Tibial artery (tissue), 4 donors: ENCODE results near the gene SPIRE2.
A peak's percentile ranks its signal among the peaks of the same experiment; 100 is the strongest.
"Not testable (repeated sequence)": the region's sequence is repeated elsewhere in the genome, so short reads cannot be mapped to it uniquely, and the experiment has no call there.

ENCODE experiments used
- DNase-seq, 2 donors: peaks; one replicate each; pipeline ENCODE4 v3.0.0-alpha.2; 2019
- H3K27ac ChIP-seq, 2 donors: fragments of 200-600 bp; sonication (generic) in 1 of 2; 1 replicate in 1 of 2; 2 replicates in 1 of 2; pipeline ENCODE4 v1.5.1; 2018 to 2019; ENCODE audit warnings: mild to moderate bottlenecking in 1 of 2
- H3K27me3 ChIP-seq, 2 donors: fragments of 200-600 bp; sonication (generic) in 1 of 2; one replicate each; pipeline versions ENCODE4 v1.5.1 to v1.6.0; 2016 to 2019
- H3K36me3 ChIP-seq, 3 donors: fragments of 200-600 bp; sonication (generic) in 2 of 3; one replicate each; pipeline ENCODE4 v1.5.1; 2016 to 2019; ENCODE audit warnings: mild to moderate bottlenecking in 2 of 3
- H3K4me1 ChIP-seq, 4 donors: fragments of 200-600 bp; sonication (generic) in 2 of 4; 1 replicate in 3 of 4; 2 replicates in 1 of 4; pipeline ENCODE4 v1.5.1; 2016 to 2019
- H3K4me3 ChIP-seq, 2 donors: fragments of 200-600 bp; sonication (generic) in 1 of 2; 1 replicate in 1 of 2; 2 replicates in 1 of 2; pipeline ENCODE4 v1.5.1; 2018 to 2019; ENCODE audit warnings: mild to moderate bottlenecking in 2 of 2
- H3K9me3 ChIP-seq, 3 donors: fragments of 200-600 bp; sonication (generic) in 1 of 3; one replicate each; pipeline ENCODE4 v1.5.1; 2016 to 2019
- intact Hi-C: fragments of 100-400 bp; cut with DNase I; formaldehyde crosslinking; loops from one replicate; pipeline ENCODE4 v1.15.0; 2023; ENCODE audit warnings: low total_unique reads
- TF ChIP-seq, protein P1 (sequence below), 2 experiments: fragments of 200-600 bp in 1 of 2; fragments of 450-650 bp in 1 of 2; IDR thresholded peaks; one replicate each; pipeline ENCODE4 v1.5.1; 2017 to 2019; ENCODE audit warnings: antibody characterized with exemption in 2 of 2, mild to moderate bottlenecking in 1 of 2, moderate library complexity in 1 of 2

The SPIRE2 gene

DNA sequence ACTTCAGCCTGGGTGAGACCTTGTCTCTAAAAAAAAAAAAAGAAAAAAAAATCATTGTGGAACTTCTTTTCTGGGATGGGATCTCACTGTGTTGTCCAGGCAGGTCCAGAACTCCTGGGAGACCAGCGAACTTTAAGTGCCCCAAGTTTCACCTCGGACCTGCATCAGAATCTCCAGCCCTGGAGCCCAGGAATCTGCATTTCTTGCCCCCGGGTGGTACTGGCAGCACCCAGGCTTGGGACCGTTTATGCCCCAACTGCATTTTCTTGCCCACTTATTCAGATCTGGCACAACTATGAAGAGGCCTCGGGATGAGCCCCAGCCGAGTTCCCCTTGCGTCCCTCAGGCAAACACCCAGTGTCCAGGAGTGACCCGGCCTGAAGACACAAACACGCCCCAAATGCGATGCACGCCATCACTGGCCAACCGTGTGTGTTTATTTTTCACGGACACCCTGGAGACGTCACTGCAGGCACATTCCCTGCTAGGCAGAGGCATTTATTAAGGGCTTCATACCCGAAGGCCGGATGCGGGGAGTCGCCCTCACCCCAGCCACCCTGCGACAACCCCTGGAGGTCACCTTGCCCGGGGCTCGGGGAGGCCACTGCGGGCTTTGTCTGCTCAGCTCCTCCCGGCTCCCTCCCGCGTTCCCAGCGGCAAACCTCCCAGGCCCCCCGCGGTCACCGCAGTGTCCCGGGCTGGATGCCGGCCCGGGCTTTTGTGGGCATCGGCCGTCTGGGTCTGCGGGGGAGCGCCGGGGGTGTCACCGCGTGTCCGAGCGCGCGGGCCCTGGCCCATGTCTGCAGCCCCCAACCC lies 684 bp upstream of the SPIRE2 start:
- Histone ChIP-seq H3K4me3 (peak overlapping the region; percentile 39 to 45), H3K27me3 (peaks cover 0 to 52% of the 10 kb centered on the region in 2 donors), H3K36me3 (no peaks in the 10 kb centered on the region), H3K27ac (no peak overlapping the region), H3K4me1 (peaks cover 0 to 21% (median 13%) of the 10 kb centered on the region in 4 donors), H3K9me3 (no peaks in the 10 kb centered on the region)
- TF ChIP-seq, protein P1, sequence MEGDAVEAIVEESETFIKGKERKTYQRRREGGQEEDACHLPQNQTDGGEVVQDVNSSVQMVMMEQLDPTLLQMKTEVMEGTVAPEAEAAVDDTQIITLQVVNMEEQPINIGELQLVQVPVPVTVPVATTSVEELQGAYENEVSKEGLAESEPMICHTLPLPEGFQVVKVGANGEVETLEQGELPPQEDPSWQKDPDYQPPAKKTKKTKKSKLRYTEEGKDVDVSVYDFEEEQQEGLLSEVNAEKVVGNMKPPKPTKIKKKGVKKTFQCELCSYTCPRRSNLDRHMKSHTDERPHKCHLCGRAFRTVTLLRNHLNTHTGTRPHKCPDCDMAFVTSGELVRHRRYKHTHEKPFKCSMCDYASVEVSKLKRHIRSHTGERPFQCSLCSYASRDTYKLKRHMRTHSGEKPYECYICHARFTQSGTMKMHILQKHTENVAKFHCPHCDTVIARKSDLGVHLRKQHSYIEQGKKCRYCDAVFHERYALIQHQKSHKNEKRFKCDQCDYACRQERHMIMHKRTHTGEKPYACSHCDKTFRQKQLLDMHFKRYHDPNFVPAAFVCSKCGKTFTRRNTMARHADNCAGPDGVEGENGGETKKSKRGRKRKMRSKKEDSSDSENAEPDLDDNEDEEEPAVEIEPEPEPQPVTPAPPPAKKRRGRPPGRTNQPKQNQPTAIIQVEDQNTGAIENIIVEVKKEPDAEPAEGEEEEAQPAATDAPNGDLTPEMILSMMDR (IDR thresholded peaks at IDR 0.05): no peak
- no peak for DNase-seq
- intact Hi-C loops: no loop called here

DNA sequence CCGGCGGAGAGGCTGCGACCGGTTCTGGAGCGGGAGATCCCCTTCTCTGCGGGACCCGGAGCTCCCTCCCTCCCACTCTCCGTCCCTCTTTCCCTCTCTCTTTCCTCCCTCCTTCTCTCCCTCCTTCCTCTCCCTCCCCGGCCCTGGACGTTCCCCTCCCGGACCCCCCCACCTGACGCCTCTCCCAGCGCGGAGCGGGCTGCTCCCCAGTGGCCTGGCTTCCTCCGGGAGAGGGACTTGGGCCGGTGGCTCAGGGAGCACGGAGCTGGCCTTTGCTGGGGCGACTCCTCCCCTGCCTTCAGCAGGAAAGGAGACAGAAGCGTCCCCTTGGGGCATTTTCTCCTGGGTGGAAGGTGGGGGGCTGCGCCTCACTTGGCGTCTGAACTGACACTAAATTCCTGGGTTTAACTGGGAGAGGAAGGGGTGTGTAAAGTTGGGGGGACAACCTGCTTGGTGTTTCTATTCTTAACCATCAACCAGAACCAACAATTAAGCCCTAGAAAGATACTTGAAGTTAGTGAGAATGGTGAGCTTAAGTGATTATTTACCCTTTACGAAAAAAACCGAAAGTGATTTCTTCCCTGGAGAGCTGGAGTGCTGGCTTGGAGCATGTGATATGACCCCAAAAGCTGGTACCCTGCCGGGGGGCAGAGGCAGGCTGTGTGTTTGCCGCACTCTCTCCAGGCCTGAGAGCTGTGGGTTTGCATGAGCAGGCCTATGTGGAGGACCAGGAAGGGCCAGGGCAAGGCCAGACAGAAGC lies 775 bp downstream of the SPIRE2 start:
- Histone ChIP-seq H3K4me1 (peaks cover 0 to 21% (median 13%) of the 10 kb centered on the region in 4 donors), H3K36me3 (no peaks in the 10 kb centered on the region), H3K27me3 (peaks cover 0 to 55% of the 10 kb centered on the region in 2 donors), H3K4me3 (peak overlapping the region; percentile 25 to 36), H3K9me3 (no peaks in the 10 kb centered on the region), H3K27ac (no peak overlapping the region)
- TF ChIP-seq, protein P1 (IDR thresholded peaks at IDR 0.05): no peak
- DNase-seq: no peak
- intact Hi-C loops: no loop called here

DNA sequence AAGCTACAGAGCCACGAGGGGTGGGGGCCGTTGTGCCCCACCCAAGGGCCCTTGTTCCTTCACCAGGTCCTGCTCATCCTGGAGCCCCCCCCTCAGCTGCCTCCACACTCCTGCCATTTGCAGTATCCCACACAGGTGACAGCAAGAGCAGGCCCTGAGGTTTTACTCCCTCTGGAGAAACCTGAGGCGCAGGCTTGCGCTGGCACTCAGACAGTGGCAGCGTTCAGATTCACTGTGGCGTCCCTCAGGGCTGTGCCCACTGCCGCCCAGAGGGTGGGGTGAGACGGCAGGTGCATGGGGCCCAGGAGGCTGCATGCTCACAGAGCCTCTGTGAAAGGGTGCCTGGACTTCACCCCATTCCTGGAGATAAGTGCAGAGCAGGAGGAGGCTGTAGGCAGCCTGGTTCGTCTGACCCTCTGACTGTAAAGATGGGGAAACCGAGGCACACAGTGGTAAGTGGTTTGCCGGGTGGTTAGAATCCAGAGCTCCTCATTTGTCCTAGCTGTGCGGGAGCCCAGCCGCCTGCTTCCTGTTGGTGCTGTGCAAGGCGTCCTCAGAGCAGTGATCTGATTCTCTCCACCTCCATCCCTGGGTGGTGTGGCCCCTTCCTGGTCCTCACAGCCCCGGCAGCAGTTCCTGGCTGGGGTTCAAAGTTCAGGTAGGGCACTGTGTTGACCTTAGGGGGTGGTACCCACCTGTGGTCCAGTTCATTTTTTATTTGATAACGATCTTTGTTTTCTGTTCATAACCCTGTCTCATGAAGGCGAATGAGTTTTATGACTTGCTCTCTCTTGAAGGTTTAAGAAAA lies 1.6 kb downstream of the SPIRE2 start:
- Histone ChIP-seq H3K27ac (no peak overlapping the region), H3K4me1 (peaks cover 0 to 21% (median 13%) of the 10 kb centered on the region in 4 donors), H3K36me3 (no peaks in the 10 kb centered on the region), H3K27me3 (peaks cover 0 to 50% of the 10 kb centered on the region in 2 donors), H3K9me3 (no peaks in the 10 kb centered on the region), H3K4me3 (no peak overlapping the region)
- intact Hi-C loops: no loop called here
- DNase-seq: no peak
- TF ChIP-seq, protein P1 (IDR thresholded peaks at IDR 0.05): no peak

DNA sequence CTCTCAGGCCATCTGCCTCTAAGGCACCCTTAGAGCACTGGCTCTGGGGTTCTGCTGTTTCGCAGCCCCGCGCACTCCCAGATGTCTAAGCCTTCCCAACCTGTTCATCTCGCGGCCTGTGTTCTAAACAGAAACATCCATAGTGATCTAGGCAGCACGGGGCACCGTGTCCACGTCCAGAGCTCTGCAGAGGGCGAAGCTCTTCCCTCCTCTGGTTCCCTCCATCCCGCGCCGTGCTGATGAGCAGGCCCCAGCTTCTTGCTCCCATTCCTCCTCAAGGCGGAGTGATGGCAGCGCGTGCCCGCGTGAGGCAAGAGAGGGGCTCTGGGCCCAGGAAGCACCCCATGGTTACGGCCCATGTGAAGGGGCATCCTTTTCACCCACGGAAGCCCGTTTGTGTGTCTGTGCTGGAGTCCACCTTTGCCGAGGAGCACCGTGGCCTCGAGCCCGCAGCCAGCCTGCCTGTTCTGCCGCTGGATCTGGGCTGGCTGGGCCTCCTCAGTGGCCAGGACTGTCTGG lies 3.6 kb downstream of the SPIRE2 start:
- Histone ChIP-seq H3K27ac (no peak overlapping the region), H3K27me3 (peaks cover 0 to 31% of the 10 kb centered on the region in 2 donors), H3K36me3 (no peaks in the 10 kb centered on the region), H3K9me3 (no peaks in the 10 kb centered on the region), H3K4me3 (no peak overlapping the region), H3K4me1 (peaks cover 0 to 21% (median 13%) of the 10 kb centered on the region in 4 donors)
- TF ChIP-seq, protein P1 (IDR thresholded peaks at IDR 0.05): no peak
- intact Hi-C loops: no loop called here
- DNase-seq: no peak

DNA sequence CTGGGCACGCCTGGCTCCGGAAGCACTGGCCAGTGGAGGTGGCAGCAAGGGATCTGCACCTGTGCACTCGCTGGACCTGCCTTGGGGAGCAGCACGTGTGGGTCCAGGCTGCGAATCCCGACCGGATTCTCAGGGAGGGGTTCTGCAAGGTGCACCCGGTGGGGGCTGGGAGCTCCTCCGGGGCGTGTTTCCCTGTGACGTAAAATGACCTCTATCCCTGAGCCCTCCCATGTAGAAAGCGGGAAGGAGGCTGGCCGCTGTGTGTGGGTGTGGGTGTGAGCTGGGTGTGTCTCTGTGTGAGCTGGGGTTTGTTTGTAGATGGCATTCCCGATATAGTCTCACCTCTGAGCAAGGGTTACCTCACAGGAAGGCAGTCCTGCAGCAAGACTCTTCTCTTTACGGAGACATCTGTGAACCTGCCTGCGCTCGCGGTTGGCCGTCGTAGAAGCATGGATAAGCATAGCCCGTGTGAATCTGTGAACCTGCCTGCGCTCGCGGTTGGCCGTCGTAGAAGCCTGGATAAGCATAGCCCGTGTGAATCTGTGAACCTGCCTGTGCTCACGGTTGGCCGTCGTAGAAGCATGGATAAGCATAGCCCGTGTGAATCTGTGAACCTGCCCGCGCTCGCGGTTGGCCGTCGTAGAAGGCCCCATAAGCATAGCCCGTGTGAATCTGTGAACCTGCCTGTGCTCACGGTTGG lies 5.5 kb downstream of the SPIRE2 start:
- H3K27me3 ChIP-seq: peaks cover 0 to 38% of the 10 kb centered on the region in 2 donors
- H3K27ac ChIP-seq, H3K9me3 ChIP-seq, intact Hi-C loops, H3K4me3 ChIP-seq, DNase-seq, H3K36me3 ChIP-seq: not testable (repeated sequence)
- H3K4me1 ChIP-seq: peaks cover 0 to 12% (median 3%) of the 10 kb centered on the region in 4 donors

DNA sequence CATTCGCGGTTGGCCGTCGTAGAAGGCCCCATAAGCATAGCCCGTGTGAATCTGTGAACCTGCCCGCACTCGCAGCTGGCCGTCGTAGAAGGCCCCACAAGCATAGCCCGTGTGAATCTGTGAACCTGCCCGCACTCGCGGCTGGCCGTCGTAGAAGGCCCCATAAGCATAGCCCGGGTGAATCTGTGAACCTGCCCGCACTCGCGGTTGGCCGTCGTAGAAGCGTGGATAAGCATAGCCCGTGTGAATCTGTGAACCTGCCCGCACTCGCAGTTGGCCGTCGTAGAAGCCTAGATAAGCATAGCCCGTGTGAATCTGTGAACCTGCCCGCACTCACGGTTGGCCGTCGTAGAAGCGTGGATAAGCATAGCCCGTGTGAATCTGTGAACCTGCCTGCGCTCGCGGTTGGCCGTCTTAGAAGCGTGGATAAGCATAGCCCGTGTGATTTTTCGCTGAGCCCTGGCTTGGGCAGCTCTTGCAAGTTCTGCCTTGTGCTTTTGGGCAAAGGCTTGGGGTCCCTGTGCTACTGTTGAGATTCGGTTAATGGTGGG lies 6.6 kb downstream of the SPIRE2 start:
- H3K4me1 ChIP-seq, H3K9me3 ChIP-seq, H3K27ac ChIP-seq, H3K36me3 ChIP-seq, DNase-seq, intact Hi-C loops, H3K4me3 ChIP-seq: not testable (repeated sequence)
- H3K27me3 ChIP-seq: peaks cover 0 to 46% of the 10 kb centered on the region in 2 donors

DNA sequence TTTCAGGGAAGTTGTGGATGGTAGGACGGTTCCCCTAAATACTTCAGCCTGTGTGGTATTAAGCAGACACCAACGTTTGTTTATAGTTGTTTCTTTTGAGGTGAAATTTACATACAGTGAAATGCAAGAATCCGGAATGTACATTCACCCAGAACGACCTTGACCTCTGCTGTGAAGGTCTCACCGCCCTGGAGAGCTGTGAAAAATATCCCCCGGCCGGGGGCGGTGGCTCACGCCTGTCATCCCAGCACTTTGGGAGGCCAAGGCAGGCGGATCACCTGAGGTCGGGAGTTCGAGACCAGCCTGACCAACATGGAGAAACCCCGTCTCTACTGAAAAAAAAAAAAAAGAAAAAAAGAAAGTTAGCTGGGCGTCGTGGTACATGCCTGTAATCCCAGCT lies 8.2 kb downstream of the SPIRE2 start:
- DNase-seq, H3K4me1 ChIP-seq, H3K9me3 ChIP-seq, H3K4me3 ChIP-seq, H3K27ac ChIP-seq, intact Hi-C loops, H3K36me3 ChIP-seq: not testable (repeated sequence)
- peaks cover 0 to 46% of the 10 kb centered on the region in 2 donors for H3K27me3 ChIP-seq
